Trophoblast cell (in vitro differentiated cells and primary cell): ENCODE results near the gene GDE1.

Experiments
- DNase-seq, 2 donors: peaks; one replicate each; pipeline ENCODE4 v3.0.0-alpha.2; 2016
- H2AFZ ChIP-seq: 2 replicates; pipeline ENCODE4 v1.6.1; 2013; ENCODE audit warnings: low read length, moderate library complexity, mild to moderate bottlenecking; ENCODE audit not compliant: insufficient read depth, poor library complexity
- H2AK5ac ChIP-seq: 2 replicates; pipeline ENCODE4 v1.6.1; 2013; ENCODE audit warnings: mild to moderate bottlenecking, low read length
- H2BK120ac ChIP-seq: 2 replicates; pipeline ENCODE4 v1.6.1; 2013; ENCODE audit warnings: low read length, mild to moderate bottlenecking, moderate library complexity; ENCODE audit not compliant: insufficient read depth, poor library complexity
- H2BK12ac ChIP-seq: 2 replicates; pipeline ENCODE4 v1.6.1; 2013; ENCODE audit warnings: mild to moderate bottlenecking, low read length, moderate library complexity
- H2BK5ac ChIP-seq: 2 replicates; pipeline ENCODE4 v1.6.1; 2013; ENCODE audit warnings: low read length, low read depth, moderate library complexity, mild to moderate bottlenecking; ENCODE audit not compliant: poor library complexity
- H3K14ac ChIP-seq: 2 replicates; pipeline ENCODE4 v1.6.1; 2013; ENCODE audit warnings: mild to moderate bottlenecking, low read length
- H3K18ac ChIP-seq: 2 replicates; pipeline ENCODE4 v1.6.1; 2013; ENCODE audit warnings: mild to moderate bottlenecking, low read length
- H3K23ac ChIP-seq: 2 replicates; pipeline ENCODE4 v1.6.1; 2013; ENCODE audit warnings: low read length
- H3K27ac ChIP-seq: 2 replicates; pipeline ENCODE4 v1.5.1; 2013; ENCODE audit warnings: low read depth, mild to moderate bottlenecking, inconsistent platforms, low read length, moderate library complexity
- H3K27me3 ChIP-seq: 2 replicates; pipeline ENCODE4 v1.6.1; 2013; ENCODE audit warnings: inconsistent platforms, mild to moderate bottlenecking, low read length, moderate library complexity; ENCODE audit not compliant: insufficient read depth
- H3K36me3 ChIP-seq, 2 experiments: 1 replicate in 1 of 2; 2 replicates in 1 of 2; pipeline ENCODE4 v1.6.1; 2013; ENCODE audit warnings: low read length in 2 of 2, mild to moderate bottlenecking in 2 of 2, moderate library complexity in 1 of 2; ENCODE audit not compliant: insufficient read depth in 2 of 2, control insufficient read depth in 1 of 2
- H3K4ac ChIP-seq: 2 replicates; pipeline ENCODE4 v1.6.1; 2013; ENCODE audit warnings: low read depth, mild to moderate bottlenecking, low read length, moderate library complexity
- H3K4me1 ChIP-seq, 2 experiments: 1 replicate in 1 of 2; 2 replicates in 1 of 2; pipeline ENCODE4 v1.6.1; 2013; ENCODE audit warnings: low read length in 2 of 2, mild to moderate bottlenecking in 2 of 2, moderate library complexity in 1 of 2; ENCODE audit not compliant: insufficient read depth in 2 of 2, control insufficient read depth in 1 of 2
- H3K4me2 ChIP-seq: 2 replicates; pipeline ENCODE4 v1.6.1; 2013; ENCODE audit warnings: inconsistent platforms, mild to moderate bottlenecking, low read length, moderate library complexity
- H3K4me3 ChIP-seq: 2 replicates; pipeline ENCODE4 v1.5.1; 2013; ENCODE audit warnings: mild to moderate bottlenecking, low read depth, low read length, inconsistent platforms
- H3K79me1 ChIP-seq: one replicate; pipeline ENCODE4 v1.6.1; 2013; ENCODE audit warnings: low read length
- H3K79me2 ChIP-seq: 2 replicates; pipeline ENCODE4 v1.6.1; 2013; ENCODE audit warnings: low read length, mild to moderate bottlenecking; ENCODE audit not compliant: control insufficient read depth, insufficient read depth, poor library complexity
- H3K9ac ChIP-seq: 2 replicates; pipeline ENCODE4 v1.6.1; 2013; ENCODE audit warnings: mild to moderate bottlenecking, low read length
- H3K9me3 ChIP-seq: 2 replicates; pipeline ENCODE4 v1.6.1; 2013; ENCODE audit warnings: low read depth, mild to moderate bottlenecking, control low read depth, inconsistent platforms, low read length; ENCODE audit not compliant: insufficient read depth
- H4K12ac ChIP-seq: 2 replicates; pipeline ENCODE4 v1.6.1; 2013; ENCODE audit warnings: low read depth, mild to moderate bottlenecking, low read length, moderate library complexity
- H4K8ac ChIP-seq: 2 replicates; pipeline ENCODE4 v1.6.1; 2013; ENCODE audit warnings: low read depth, mild to moderate bottlenecking, low read length, moderate library complexity
- H4K91ac ChIP-seq: one replicate; pipeline ENCODE4 v1.6.1; 2013; ENCODE audit warnings: low read depth, mild to moderate bottlenecking, low read length, moderate library complexity
- WGBS: extraction: QIAGEN DNeasy Blood & Tissue Kit; methylation state at CpG from one replicate; pipeline ENCODE4 v1.1.7; 2013; ENCODE audit warnings: missing lambda C conversion rate; ENCODE audit not compliant: insufficient read length, insufficient coverage; ENCODE audit errors: extremely low coverage; 5-methylcytosine and 5-hydroxymethylcytosine counted together

GDE1 gene

GRCh38 chr16:19518388-19518787, 3.5 kb downstream of the GDE1 start:
- Histone ChIP-seq H3K23ac (no peak overlapping the region), H3K4me2 (no peak overlapping the region), H3K4me3 (no peak overlapping the region), H3K9me3 (no peaks in the 10 kb centered on the region), H2AFZ (no peak overlapping the region), H4K8ac (no peak overlapping the region), H3K4me1 (no peaks in the 10 kb centered on the region), H3K79me2 (peaks cover 6% of the 10 kb centered on the region), H2BK5ac (no peak overlapping the region), H3K36me3 (peaks cover 0 to 7% of the 10 kb centered on the region in 2 experiments), H3K14ac (no peak overlapping the region), H3K9ac (no peak overlapping the region), H3K27me3 (no peaks in the 10 kb centered on the region), H3K18ac (no peak overlapping the region), H4K12ac (no peak overlapping the region), H3K4ac (no peak overlapping the region), H3K79me1 (peaks cover 7% of the 10 kb centered on the region), H3K27ac (no peak overlapping the region), H2BK120ac (no peak overlapping the region), H2BK12ac (no peak overlapping the region), H2AK5ac (no peak overlapping the region), H4K91ac (no peak overlapping the region)
- WGBS = no CpG with 5 or more reads among the region's 2 CpGs
- no peak for DNase-seq

GRCh38 chr16:19517424-19518089, 4.3 kb downstream of the GDE1 start:
- no CpG with 5 or more reads among the region's 8 CpGs for WGBS
- Histone ChIP-seq H4K8ac (no peak overlapping the region), H3K14ac (no peak overlapping the region), H3K4me1 (no peaks in the 10 kb centered on the region), H3K4me3 (no peak overlapping the region), H3K9me3 (no peaks in the 10 kb centered on the region), H3K79me1 (peaks cover 7% of the 10 kb centered on the region), H3K79me2 (peaks cover 6% of the 10 kb centered on the region), H3K27ac (no peak overlapping the region), H3K36me3 (peaks cover 0 to 7% of the 10 kb centered on the region in 2 experiments), H2BK120ac (no peak overlapping the region), H3K27me3 (no peaks in the 10 kb centered on the region), H3K9ac (no peak overlapping the region), H2BK5ac (no peak overlapping the region), H2AFZ (no peak overlapping the region), H3K4me2 (no peak overlapping the region), H2BK12ac (no peak overlapping the region), H2AK5ac (no peak overlapping the region), H3K18ac (no peak overlapping the region), H3K23ac (no peak overlapping the region), H4K12ac (no peak overlapping the region), H4K91ac (no peak overlapping the region), H3K4ac (no peak overlapping the region)
- DNase-seq = no peak

- H3K4ac ChIP-seq = no peak overlapping the region
- DNase-seq = no peak
- no peak overlapping the region for H2BK120ac ChIP-seq
- peaks cover 0 to 7% of the 10 kb centered on the region in 2 experiments for H3K36me3 ChIP-seq
- no peak overlapping the region for H2AK5ac ChIP-seq
- H3K27ac ChIP-seq = no peak overlapping the region
- H3K79me1 ChIP-seq = no peaks in the 10 kb centered on the region
- no peaks in the 10 kb centered on the region for H3K4me1 ChIP-seq
- H2BK12ac ChIP-seq = no peak overlapping the region
- no peak overlapping the region for H4K91ac ChIP-seq
- no peak overlapping the region for H3K4me2 ChIP-seq
- no peak overlapping the region for H3K4me3 ChIP-seq
- no peak overlapping the region for H3K14ac ChIP-seq
- no peak overlapping the region for H2AFZ ChIP-seq
- H3K79me2 ChIP-seq = peaks cover 2% of the 10 kb centered on the region
- no peak overlapping the region for H3K18ac ChIP-seq
- H4K8ac ChIP-seq = no peak overlapping the region
- H2BK5ac ChIP-seq = no peak overlapping the region
- no CpG with 5 or more reads among the region's 2 CpGs for WGBS
- no peak overlapping the region for H3K23ac ChIP-seq
- H3K9me3 ChIP-seq = no peaks in the 10 kb centered on the region
- no peaks in the 10 kb centered on the region for H3K27me3 ChIP-seq
- no peak overlapping the region for H3K9ac ChIP-seq
- H4K12ac ChIP-seq = no peak overlapping the region
Measured at GRCh38 chr16:19515757-19516156, 6.1 kb downstream of the GDE1 start.

- no peak for DNase-seq
- Histone ChIP-seq H4K8ac (no peak overlapping the region), H3K27ac (no peak overlapping the region), H3K4ac (no peak overlapping the region), H2BK5ac (no peak overlapping the region), H3K4me3 (no peak overlapping the region), H3K4me1 (no peaks in the 10 kb centered on the region), H3K79me1 (no peaks in the 10 kb centered on the region), H2AK5ac (no peak overlapping the region), H3K9me3 (no peaks in the 10 kb centered on the region), H3K18ac (no peak overlapping the region), H3K14ac (no peak overlapping the region), H3K27me3 (no peaks in the 10 kb centered on the region), H3K36me3 (peaks cover 2 to 9% of the 10 kb centered on the region in 2 experiments), H4K91ac (no peak overlapping the region), H3K79me2 (no peaks in the 10 kb centered on the region), H2BK120ac (no peak overlapping the region), H2BK12ac (no peak overlapping the region), H3K4me2 (no peak overlapping the region), H3K23ac (no peak overlapping the region), H4K12ac (no peak overlapping the region), H3K9ac (no peak overlapping the region), H2AFZ (no peak overlapping the region)
- no CpG with 5 or more reads among the region's 4 CpGs for WGBS
Measured at GRCh38 chr16:19513377-19514053, 8.4 kb downstream of the GDE1 start.
